Caki2 (cell line): ENCODE results near the gene SERPINA7. TPM values are rescaled to one million over a fixed set of nuclear protein-coding genes. Genes with fewer than 3 reads are reported as not detected.
"Not testable (repeated sequence)": the region's sequence is repeated elsewhere in the genome, so short reads cannot be mapped to it uniquely, and the experiment has no call there.

Source experiments
- DNase-seq: peaks from one replicate; pipeline ENCODE4 v3.0.0-alpha.2; 2015; ENCODE audit warnings: low read depth
- in situ Hi-C: cut with HindIII; loops from 2 replicates; pipeline ENCODE4 v1.10.0; 2016; ENCODE audit warnings: low sequenced_read_pairs, low pct_unique_long_range_greater_than_20kb, mixed read lengths
- total RNA-seq: library from RNA; depleted of rRNA; stranded (reverse); fragments of >200 nt; shearing (Covaris generic); gene quantifications from 2 replicates; pipeline ENCODE4 v1.2.3, GENCODE V29; 2014; ENCODE audit warnings: low replicate concordance; rRNA removed

SERPINA7 gene, protein sequence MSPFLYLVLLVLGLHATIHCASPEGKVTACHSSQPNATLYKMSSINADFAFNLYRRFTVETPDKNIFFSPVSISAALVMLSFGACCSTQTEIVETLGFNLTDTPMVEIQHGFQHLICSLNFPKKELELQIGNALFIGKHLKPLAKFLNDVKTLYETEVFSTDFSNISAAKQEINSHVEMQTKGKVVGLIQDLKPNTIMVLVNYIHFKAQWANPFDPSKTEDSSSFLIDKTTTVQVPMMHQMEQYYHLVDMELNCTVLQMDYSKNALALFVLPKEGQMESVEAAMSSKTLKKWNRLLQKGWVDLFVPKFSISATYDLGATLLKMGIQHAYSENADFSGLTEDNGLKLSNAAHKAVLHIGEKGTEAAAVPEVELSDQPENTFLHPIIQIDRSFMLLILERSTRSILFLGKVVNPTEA
- not detected in 2 replicates for total RNA-seq

DNA sequence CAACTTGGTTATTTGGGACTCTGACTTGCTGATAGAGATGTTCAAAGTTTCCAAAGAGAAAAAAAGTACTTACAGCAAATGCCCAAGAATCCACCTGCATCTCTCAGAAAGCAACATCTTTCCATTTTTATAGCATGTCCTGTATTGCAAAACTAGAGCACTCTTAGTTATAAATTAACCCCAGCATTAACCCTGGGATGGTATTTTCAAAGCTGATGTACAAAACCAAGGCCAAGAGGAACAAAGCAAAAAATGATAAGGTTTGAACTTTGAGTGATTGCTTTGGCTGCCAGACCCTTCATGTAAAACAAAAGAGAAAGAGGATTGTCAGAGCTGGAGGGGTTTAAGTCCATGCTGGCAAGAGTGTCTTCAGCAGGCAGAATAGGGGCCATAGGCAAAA lies at the start of gene SERPINA7:
SERPINA7 (minus strand) TSS at position 103 of the 400 bp plus-strand sequence. CDS start 1,669 bp downstream, outside the sequence.
- in situ Hi-C loops = no loop called here
- DNase-seq = no peak

DNA sequence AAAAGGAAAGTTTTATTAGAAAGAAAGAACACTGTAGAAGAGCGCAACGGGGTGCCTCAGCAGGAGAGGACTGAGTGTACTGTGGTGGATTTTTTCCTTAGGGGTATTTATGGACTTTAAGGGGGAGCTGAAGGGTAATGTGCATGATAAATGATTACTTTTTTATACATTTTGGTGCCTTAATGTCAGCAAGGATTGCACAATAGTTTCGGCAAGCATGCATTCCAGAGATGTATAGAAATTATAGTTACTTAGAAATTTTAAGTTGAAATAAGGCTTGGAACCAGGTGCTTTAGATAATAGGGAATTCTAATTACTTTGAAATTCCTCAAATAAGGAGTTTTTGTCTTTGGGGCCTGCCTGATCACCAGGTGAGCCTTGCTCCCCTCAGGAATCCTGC lies 30.5 kb upstream of the SERPINA7 start:
- in situ Hi-C loops = no loop called here
- DNase-seq = no peak

DNA sequence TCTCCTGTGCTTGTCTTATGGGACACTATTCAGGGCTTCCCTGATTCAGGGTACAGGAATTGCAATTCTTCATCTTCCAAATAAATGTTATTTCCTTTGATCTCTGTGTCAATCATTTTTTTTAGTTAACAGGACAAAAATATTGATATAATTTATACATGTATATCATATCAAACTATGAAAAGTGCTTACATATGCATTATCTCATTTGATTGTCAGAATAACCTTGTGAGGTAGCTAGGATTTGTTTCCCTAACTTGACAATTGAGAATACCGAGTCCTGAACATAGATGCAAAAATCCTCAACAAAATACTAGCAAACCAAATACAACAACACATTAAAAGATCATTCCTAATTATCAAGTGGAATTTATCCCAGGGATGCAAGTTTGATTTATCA lies 11.5 kb upstream of the SERPINA7 start:
- DNase-seq = no peak
- in situ Hi-C loops = no loop called here

DNA sequence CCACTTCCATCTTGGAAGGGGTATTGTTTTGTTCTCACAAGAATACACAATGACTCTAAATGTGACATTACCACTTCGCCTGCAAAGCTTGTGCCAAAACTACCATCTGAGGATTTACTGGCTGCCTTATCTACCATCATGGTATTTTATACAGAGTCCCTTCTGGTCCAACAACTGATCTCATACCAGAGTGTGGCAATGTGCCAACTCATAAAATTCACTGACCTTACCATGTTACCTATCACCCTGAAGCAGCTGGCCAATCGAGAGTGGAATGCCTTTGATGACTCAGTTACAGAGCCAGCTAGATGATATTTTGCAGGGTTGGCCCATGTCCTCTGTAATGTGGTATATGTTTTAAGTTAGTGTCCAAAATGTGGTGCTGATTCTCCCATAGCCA lies 3.8 kb upstream of the SERPINA7 start:
- in situ Hi-C loops = no loop called here
- DNase-seq = peak; percentile 3

DNA sequence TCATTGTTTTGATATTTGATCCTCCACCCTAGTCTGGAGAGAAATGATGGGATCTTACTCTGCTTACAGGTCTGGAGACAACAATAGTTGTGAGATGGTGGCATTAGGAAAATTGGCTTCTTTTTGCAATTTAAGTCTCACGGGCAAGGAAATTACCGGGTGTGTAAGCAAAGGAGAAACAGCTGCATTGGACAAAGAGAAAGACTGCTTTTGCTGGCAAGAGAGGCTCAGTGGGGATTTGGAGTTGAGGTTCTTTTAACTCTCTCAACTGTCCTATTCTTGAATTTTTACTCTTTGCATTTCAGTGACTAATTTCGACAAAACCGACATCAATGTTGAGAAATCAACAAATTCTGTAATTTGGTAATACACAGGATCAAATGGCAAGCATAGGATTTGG lies 2.3 kb upstream of the SERPINA7 start:
- no peak for DNase-seq
- in situ Hi-C loops = no loop called here

DNA sequence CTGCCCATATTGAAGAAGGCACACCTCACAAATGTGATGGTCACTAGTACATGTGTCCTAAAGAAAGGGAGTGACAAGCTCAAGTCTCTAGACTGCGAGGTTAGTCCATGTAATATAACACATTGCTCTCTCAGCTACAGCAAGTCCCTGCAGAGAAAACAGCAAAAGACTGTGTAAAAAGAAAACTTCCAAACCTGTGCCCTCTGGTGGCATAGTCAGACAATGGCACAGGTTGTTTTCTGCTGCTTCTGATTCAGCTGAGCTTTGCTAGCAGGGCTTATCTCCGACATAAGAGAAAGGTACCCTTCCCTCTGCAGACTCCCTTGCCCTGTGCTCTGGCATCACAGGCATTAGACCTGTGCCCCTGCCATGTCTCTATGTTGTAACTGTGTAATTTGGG lies 1.4 kb upstream of the SERPINA7 start:
- in situ Hi-C loops = no loop called here
- no peak for DNase-seq

DNA sequence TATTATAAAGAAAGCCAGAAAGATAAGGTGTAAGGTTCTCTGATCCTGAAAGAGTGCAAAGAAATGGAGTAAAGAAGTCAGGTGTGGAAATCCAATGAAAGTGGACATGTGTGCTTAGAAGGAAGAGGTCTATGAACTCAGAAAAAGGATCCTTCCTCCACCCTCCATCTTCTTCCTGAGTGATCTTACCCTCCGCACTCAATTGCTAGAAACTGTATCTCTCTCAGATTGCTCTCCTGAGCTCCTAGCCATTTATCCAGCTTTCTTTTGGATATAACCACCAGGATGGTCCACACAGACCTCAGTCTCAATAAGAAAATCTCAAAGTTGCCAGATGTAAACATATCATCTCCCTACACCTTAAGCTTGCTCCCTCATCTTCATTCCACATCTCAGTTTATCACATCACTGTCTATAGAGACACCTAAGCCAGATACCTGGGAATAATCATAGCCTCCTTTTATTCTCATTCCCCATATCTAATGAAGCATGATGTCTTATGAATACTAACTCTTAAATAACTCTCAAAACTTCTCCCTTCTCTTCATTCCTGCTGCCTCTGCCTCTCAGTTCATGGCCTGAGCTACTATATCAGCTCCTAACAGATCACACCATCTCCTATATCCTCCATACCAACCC lies 573 bp downstream of the SERPINA7 start:
- in situ Hi-C loops = no loop called here
- DNase-seq = no peak

DNA sequence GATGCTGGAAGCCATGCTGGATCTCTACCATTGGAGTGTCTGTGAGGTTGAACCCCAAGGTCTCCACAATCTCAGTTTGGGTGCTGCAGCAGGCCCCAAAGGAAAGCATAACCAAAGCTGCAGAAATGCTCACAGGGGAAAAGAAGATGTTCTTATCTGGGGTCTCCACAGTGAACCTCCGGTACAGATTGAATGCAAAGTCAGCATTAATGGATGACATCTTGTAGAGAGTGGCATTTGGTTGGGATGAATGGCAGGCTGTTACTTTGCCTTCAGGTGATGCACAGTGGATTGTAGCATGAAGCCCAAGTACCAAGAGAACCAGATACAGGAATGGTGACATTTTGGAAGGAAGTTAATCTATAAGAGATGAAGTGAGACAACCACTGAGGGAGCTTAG lies 1.8 kb downstream of the SERPINA7 start:
- in situ Hi-C loops = no loop called here
- no peak for DNase-seq

DNA sequence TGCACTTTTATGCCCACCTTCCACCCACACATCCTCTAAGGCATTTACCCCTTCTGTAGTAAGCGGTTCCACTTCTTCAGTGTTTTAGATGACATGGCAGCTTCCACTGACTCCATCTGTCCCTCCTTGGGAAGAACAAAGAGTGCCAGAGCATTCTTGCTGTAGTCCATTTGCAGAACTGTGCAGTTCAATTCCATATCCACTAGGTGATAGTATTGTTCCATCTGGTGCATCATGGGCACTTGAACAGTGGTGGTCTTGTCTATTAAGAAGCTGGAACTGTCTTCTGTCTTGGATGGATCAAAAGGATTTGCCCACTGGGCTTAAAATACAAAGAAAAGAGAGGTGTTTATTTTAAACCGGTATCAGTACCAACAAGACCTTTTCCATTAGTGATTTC lies 3.5 kb downstream of the SERPINA7 start:
- in situ Hi-C loops = no loop called here
- no peak for DNase-seq

DNA sequence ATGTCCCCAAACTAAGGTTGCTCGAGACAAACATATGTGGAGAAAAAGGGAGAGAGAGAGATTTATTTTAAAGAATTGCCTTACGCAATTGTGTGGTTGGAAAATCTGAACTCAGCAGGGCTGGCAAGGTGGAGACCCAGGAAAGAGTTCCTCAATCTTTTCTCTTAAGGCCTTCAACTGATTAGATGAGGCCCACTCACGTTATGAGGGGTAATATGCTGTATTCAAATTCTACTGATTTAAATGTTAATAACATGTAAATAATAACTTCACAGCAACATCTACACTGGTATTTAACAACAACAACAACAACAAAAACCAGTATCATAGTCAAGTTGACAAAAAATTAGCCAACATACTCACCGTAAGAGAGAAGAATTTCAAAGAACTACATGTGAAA lies 14.6 kb downstream of the SERPINA7 start:
- DNase-seq = no peak
- in situ Hi-C loops = no loop called here

DNA sequence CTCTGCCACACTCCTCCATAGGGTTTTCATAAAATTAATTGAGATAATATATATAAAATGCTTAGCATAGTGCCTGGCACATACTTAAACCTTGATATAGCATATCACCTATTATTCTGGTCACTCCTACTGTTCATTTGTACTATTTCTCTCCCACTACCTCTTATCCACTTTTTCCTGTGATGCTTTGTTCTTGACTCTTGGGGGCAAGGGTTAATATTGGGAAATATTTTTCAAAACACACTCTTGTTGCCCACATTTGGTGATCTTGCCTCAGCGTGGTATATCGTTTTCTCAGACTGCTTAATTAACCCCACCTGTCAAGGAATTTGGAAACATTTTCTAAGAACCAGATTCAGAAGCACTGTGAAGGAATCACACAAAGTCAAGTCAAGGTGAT lies 16.3 kb downstream of the SERPINA7 start:
- in situ Hi-C loops = no loop called here
- no peak for DNase-seq

DNA sequence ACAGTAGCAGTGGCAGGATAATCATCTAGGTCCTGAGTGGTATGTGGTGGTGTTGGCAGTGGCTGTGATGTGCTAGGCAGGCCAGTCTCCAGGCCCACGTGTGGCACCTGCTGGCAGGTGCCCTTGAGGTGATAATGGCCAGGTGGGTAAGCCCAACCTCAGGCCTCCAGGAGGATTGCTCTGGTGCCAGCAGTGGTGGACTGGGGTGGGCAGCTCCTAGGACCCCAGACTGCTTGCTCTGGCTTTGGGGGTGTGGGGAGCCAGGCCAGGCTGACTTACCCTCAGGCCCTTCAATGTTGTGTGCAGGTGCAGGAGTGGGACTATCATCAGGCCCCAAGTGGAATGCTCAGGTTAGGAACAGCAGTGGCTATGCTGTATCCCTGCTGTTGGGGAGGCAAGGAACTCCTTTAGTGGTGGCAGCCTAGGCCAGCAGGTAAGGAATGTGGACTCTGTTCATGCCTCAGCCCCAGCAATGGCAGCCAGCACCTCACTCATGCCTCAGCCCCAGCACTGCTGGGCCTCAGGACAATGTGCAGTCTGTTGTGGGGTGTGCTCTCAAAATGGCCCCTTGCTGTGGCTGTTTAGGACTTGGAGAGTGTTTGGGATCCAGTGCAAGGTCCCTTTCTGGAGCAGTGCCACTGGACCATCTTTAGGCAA lies 24.3 kb downstream of the SERPINA7 start:
- DNase-seq = no peak

DNA sequence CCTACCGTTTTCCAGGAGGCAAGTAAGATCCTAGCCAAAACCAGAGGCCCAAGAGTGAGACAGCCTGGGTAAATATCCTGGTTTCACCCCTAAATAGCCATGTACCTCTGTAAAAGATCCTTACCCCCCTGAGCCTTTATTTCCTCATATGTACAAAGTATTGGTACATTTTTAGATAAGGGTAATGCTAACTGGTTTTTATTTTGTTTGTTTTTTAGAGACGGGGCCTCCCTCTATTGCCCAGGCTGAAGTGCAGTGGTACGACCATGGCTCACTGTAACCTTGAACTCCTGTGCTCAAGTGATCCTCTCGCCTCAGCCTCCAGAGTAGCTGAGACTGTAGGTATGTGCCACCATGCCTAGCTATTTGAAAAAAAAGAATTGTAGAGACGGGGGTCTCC lies 29.4 kb downstream of the SERPINA7 start:
- DNase-seq = no peak
- in situ Hi-C loops = no loop called here

More for the DNA sequence above, 24.3 kb downstream of the SERPINA7 start:
- in situ Hi-C loops = no loop called here

DNA sequence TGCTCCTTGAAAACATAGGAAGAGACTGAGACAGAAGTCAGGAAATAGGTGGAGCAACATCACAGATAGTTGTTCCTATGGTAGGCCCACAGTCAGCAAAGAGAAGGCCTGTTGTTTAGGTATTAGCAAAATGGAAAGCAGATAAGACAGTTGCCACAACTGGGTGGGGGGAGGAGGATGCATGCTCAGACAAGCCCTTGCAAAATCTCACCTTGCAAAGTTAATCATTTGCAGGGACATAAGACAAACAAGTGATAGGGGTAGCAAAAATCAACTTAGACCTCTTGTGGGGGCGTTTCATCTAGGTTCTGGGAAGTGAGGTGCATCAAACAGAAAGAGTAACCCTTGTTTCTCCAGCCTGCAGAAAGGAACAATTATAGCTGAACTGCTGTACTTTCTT lies 30.7 kb downstream of the SERPINA7 start:
- no peak for DNase-seq
- in situ Hi-C loops = no loop called here

DNA sequence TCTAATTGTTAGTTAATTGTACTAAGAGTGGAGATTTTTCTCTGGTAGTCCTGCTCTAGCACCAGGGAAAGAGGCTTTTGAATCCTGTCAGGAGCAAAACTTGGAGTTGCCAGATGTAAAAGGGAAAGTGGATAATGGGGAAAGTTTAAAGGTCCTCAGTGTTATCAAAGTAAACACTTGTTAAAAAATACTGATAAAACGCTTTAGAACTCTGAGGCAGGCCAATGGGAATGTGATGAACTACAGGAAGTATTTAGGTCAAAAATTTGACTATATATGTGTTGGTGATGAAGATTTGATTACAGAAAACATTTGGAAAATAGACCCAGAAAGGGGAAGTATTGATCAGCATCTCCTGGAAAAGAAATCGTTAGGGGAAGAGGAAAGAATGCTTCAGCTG lies 32.8 kb downstream of the SERPINA7 start:
- in situ Hi-C loops = no loop called here

DNA sequence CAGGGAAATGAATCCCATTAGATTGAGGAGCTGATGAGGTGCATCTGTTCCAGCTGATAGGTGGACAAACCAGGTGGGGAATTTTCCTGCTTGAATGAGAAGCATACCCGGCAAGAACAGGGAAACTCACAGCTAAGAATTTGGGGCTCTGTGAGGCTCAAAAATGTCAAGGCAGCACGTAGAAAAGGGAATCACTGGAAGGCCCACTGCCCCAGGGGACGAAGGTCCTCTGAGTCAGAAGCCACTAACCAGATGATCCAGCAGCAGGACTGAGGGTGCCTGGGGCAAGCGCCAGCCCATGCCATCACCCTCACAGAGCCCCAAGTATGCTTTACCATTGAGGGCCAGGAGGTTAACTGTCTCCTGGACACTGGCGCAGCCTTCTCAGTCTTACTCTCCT lies 37.9 kb downstream of the SERPINA7 start:
- DNase-seq, in situ Hi-C loops: not testable (repeated sequence)

More for the DNA sequence above, 32.8 kb downstream of the SERPINA7 start:
- DNase-seq = no peak

DNA sequence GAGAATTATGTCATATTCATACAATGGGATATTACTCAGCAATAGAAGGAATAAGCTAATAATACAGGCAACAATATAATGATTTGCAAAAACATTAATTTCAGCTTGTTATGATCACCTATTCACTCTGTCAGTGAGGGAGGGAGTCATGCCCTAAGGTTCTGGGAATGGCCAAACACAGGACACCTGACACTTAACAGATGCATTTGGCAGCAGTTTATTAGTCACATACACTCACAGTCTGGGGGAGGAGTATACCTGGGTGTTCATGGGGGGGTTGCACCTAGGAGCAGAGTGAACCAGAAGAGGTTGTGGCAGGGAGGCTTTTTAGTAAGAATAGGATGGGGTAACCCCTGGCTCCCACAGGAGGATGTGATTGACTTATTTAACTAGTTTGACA lies 38.3 kb downstream of the SERPINA7 start:
- in situ Hi-C loops = no loop called here
- no peak for DNase-seq

DNA sequence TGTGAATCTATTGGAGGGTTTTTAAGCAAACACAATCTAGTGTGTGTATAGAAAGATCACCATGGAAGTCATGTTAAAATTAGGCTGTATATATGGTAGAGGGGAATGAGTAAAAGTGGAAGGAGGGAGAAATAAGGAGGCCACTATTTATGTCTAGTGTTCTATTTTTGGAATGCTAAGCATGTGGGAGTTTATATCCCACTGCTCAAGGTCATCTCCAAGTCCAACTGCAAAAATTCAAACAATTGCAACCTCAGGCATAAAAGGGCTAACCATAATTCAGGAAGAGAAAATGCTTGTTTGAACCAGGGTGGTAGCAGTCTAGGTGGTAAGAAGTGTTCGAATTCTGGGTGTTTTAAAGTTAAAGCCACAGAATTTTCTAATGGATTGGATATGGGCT lies 39.2 kb downstream of the SERPINA7 start:
- DNase-seq = no peak

DNA sequence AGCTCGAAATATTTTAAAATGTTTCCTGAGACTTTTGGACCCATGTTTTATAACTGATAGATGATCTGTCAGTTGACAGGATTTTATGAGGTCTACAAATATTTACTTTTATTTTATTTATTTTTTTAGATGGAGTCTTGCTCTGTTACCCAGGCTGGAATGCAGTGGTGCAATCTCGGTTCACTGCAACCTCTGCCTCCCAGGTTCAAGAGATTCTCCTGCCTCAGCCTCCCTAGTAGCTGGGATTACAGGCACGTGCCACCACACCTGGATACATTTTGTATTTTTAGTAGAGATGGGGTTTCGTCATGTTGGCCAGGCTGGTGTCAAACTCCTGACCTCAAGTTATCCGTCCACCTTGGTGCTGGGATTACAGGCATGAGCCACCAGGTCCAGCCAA lies 50.0 kb downstream of the SERPINA7 start:
- in situ Hi-C loops, DNase-seq: not testable (repeated sequence)

More for the DNA sequence above, 39.2 kb downstream of the SERPINA7 start:
- in situ Hi-C loops = no loop called here
